ENCODE results near the gene GRIP2. TPM values are rescaled to one million over a fixed set of nuclear protein-coding genes. Genes with fewer than 3 reads are reported as not detected.

The GRIP2 gene
- total RNA-seq, 4 donors from 2014 or later: 0.45 to 0.92 (median 0.66) TPM

DNA sequence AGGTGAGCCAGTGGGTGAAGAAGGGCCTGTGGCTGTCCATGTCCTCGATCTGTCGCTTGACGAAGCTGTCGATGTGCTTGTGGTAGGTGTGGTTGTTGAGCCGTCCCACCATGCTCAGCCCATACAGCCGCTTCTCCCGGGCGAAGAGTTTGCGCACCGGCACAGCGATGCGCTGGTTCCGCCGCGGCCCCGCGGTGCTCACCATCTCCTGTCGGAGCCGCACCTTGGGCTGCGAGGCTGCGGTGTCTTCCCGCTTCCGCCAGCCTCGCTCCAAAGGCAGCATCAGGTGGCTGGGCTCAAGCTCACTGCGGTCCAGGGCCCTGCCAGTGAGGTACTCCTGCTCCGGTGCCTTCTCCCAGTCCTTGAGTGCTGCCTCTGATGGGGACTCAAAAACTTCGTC, 34.0 kb upstream of the GRIP2 start:
- Histone ChIP-seq H3K9me3 (no peaks in the 10 kb centered on the region), H3K4me3 (no peak overlapping the region), H3K27me3 (peaks cover 0 to 27% (median 0%) of the 10 kb centered on the region in 4 donors), H3K36me3 (no peaks in the 10 kb centered on the region), H3K4me1 (no peaks in the 10 kb centered on the region), H3K27ac (replicated peaks in 1 of 4) (no peak overlapping the region)
- intact Hi-C loops (cut with DNase I): no loop called here
- no peak for TF ChIP-seq POLR2AphosphoS5 (IDR thresholded peaks at IDR 0.05)
- TF ChIP-seq EP300 (IDR thresholded peaks at IDR 0.05): no peak
- TF ChIP-seq POLR2A (IDR thresholded peaks at IDR 0.05; ENCODE audit: low read depth): no peak
- TF ChIP-seq, protein P1, sequence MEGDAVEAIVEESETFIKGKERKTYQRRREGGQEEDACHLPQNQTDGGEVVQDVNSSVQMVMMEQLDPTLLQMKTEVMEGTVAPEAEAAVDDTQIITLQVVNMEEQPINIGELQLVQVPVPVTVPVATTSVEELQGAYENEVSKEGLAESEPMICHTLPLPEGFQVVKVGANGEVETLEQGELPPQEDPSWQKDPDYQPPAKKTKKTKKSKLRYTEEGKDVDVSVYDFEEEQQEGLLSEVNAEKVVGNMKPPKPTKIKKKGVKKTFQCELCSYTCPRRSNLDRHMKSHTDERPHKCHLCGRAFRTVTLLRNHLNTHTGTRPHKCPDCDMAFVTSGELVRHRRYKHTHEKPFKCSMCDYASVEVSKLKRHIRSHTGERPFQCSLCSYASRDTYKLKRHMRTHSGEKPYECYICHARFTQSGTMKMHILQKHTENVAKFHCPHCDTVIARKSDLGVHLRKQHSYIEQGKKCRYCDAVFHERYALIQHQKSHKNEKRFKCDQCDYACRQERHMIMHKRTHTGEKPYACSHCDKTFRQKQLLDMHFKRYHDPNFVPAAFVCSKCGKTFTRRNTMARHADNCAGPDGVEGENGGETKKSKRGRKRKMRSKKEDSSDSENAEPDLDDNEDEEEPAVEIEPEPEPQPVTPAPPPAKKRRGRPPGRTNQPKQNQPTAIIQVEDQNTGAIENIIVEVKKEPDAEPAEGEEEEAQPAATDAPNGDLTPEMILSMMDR (IDR thresholded peaks at IDR 0.05): no peak
- no peak for DNase-seq (ENCODE audit: extremely low spot score)
- WGBS: 81% methylated on average over 27 of the region's 27 CpGs

DNA sequence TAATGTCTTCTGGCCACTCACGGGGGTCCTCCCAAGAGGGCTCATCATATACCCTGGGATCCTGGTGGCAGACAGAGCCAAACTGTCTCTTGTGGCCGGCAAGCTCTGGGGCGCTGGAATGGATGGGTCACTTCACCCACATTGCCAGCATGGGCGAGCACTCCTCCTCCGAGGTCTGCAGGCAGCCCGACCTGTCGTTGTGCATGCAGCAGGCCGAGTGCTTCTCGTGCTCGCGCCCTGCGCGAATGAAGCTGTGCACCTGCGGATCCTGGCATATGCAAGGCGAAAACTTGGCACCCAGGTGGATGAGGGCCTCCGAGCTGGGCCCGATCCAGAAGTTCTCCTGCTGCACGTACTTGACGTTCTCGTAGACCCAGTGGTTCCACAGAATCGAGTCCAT, 33.6 kb upstream of the GRIP2 start:
- H3K4me1 ChIP-seq: no peaks in the 10 kb centered on the region
- no peaks in the 10 kb centered on the region for H3K36me3 ChIP-seq
- DNase-seq (ENCODE audit: extremely low spot score): no peak
- H3K27ac ChIP-seq (replicated peaks in 1 of 4): no peak overlapping the region
- no peaks in the 10 kb centered on the region for H3K9me3 ChIP-seq
- peaks cover 0 to 32% (median 0%) of the 10 kb centered on the region in 4 donors for H3K27me3 ChIP-seq
- intact Hi-C loops (cut with DNase I): no loop called here
- TF ChIP-seq POLR2AphosphoS5 (IDR thresholded peaks at IDR 0.05) (no peak), POLR2A (IDR thresholded peaks at IDR 0.05; ENCODE audit: low read depth) (no peak), EP300 (IDR thresholded peaks at IDR 0.05) (no peak)
- TF ChIP-seq, protein P1 (IDR thresholded peaks at IDR 0.05): no peak
- 87% methylated on average over 12 of the region's 21 CpGs for WGBS
- H3K4me3 ChIP-seq: no peak overlapping the region

DNA sequence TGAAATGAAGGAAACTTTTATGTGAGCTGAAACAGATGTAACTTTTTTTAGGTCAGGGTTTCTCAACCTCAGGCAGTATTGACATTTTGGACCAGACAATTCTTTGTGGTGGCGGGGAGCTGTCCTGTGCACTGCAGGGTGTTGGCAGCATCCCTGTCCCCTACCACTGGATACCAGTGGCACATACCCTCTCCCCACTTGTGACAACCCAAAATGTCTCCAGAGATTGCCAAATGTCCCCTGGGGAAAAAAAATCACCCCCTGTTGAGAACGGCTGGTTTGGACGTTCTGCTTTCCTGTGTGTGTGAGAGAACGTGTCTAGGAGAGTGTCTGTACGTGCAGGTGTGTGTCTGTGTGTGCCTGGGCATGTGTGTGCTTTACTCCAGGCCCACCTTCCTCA, 30.7 kb upstream of the GRIP2 start:
- no peaks in the 10 kb centered on the region for H3K4me1 ChIP-seq
- H3K27me3 ChIP-seq: peaks cover 0 to 40% (median 0%) of the 10 kb centered on the region in 4 donors
- H3K27ac ChIP-seq (replicated peaks in 1 of 4): no peak overlapping the region
- DNase-seq (ENCODE audit: extremely low spot score): no peak
- WGBS: 87% methylated on average over 5 of the region's 5 CpGs
- intact Hi-C loops (cut with DNase I): no loop called here
- no peak overlapping the region for H3K4me3 ChIP-seq
- no peaks in the 10 kb centered on the region for H3K9me3 ChIP-seq
- no peak for TF ChIP-seq EP300 (IDR thresholded peaks at IDR 0.05)
- TF ChIP-seq, protein P1 (IDR thresholded peaks at IDR 0.05): no peak
- TF ChIP-seq POLR2A (IDR thresholded peaks at IDR 0.05; ENCODE audit: low read depth): no peak
- TF ChIP-seq POLR2AphosphoS5 (IDR thresholded peaks at IDR 0.05): no peak
- no peaks in the 10 kb centered on the region for H3K36me3 ChIP-seq

DNA sequence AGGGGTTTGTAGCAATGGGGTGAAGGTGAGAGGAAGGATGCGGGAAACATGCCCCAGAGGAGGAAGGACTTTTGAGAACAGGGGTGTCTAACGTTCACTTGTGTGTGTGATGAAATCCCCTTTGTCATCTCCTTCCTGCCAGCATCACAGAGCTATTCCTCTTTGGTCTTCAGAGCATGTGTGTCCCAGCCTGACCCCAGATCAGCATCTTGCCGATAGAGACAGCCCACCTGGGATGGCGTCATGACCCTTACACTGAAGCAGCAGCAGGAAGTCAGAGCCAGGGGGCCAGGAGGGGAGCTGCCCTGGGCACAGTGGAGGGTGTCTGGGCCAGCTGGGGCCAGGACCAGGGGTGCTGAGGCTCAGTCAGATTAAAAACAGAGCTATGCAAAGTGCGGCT, 29.9 kb upstream of the GRIP2 start:
- Histone ChIP-seq H3K4me1 (no peaks in the 10 kb centered on the region), H3K27me3 (peaks cover 0 to 40% (median 0%) of the 10 kb centered on the region in 4 donors), H3K9me3 (no peaks in the 10 kb centered on the region), H3K36me3 (no peaks in the 10 kb centered on the region), H3K27ac (replicated peaks in 1 of 4) (no peak overlapping the region), H3K4me3 (no peak overlapping the region)
- intact Hi-C loops (cut with DNase I): no loop called here
- WGBS: 32% methylated on average over 5 of the region's 5 CpGs
- DNase-seq (ENCODE audit: extremely low spot score): no peak
- no peak for TF ChIP-seq POLR2AphosphoS5 (IDR thresholded peaks at IDR 0.05)
- TF ChIP-seq EP300 (IDR thresholded peaks at IDR 0.05): no peak
- TF ChIP-seq, protein P1 (IDR thresholded peaks at IDR 0.05): no peak

DNA sequence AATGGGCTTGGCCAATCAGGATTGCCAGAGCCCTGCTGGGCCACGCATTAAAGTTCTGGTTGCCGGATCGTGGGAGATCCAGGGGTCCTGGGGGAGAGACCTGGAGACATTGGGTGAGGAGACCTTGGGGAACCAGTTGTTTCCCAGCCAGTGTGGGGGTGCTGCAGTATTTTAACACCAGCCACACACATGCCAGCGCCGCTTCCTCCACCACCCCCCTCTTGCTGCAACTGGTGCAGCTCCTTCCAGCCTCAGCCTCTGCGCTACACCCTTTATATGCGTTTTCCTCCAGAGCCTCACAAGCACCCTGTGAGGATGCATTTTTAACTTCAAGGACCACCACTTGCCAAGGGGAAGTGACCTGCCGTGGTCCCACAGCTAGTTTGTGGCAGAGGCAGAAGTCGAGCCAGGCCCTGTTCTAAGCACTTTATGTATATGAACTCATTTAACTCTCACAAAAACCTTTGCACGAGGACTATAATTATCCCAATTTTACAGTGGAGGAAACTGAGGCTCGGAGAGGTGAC, 29.4 kb upstream of the GRIP2 start:
- TF ChIP-seq, protein P1 (IDR thresholded peaks at IDR 0.05): no peak
- TF ChIP-seq POLR2AphosphoS5 (IDR thresholded peaks at IDR 0.05) (no peak), POLR2A (IDR thresholded peaks at IDR 0.05; ENCODE audit: low read depth) (no peak), EP300 (IDR thresholded peaks at IDR 0.05) (no peak)
- Histone ChIP-seq H3K4me1 (no peaks in the 10 kb centered on the region), H3K4me3 (no peak overlapping the region), H3K36me3 (no peaks in the 10 kb centered on the region), H3K9me3 (no peaks in the 10 kb centered on the region), H3K27ac (replicated peaks in 1 of 4) (no peak overlapping the region), H3K27me3 (peaks cover 0 to 40% (median 0%) of the 10 kb centered on the region in 4 donors)
- intact Hi-C loops (cut with DNase I): no loop called here
- DNase-seq (ENCODE audit: extremely low spot score): no peak
- 81% methylated on average over 11 of the region's 11 CpGs for WGBS

Measured in esophagus muscularis mucosa (tissue), 4 donors.